Fibroblast of mammary gland (primary cell): ENCODE measurements around the gene CORO1C.

Source experiments
- DNase-seq: peaks from one replicate; pipeline ENCODE4 v3.0.0-alpha.2; 2010; ENCODE audit warnings: low read depth
- H3K4me3 ChIP-seq: 2 replicates; pipeline ENCODE4 v1.5.1; 2011; ENCODE audit warnings: low read depth, mild to moderate bottlenecking, low read length, moderate library complexity; ENCODE audit not compliant: control insufficient read depth
- CTCF ChIP-seq: conservative IDR thresholded peaks from 2 replicates; pipeline ENCODE4 v1.5.1; 2011; ENCODE audit warnings: low read depth, low read length, inconsistent platforms; ENCODE audit not compliant: control insufficient read depth, insufficient read depth

Gene CORO1C

DNA sequence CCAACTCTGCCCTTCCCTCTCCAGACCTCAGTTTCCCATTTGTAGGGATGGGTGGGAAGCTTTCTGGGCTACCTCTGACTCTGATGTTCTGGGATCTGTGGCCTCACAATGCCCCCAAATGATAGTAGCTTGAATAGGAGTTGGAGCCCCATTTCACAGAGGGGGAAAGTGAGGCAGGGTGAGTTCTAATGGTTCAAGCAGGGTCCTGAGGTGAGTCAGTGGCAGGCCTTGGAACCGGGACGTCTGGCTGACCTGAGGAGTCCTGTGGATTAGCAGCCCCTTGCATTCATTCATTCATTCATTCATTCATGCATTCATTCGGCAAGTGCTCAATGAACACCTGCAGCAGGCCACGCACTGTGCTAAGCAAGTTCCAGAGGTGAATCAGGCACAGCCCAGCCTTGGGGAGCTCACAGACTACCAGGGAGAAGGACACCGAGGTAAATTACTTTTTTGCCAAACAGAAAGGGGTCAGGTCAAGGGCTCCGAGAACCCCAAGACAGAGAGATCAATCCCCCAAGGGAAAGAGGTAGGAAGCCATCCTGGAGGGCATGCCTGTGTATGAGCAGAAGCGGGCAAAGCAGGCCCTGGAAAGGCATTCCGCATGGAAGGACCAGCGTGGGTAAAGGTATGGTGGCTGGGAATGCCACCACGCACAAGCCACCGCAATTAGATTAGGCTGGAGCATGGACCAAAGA, 132.6 kb downstream of the CORO1C start:
- no peak for TF ChIP-seq CTCF
- no peak for DNase-seq
- H3K4me3 ChIP-seq: peak overlapping the region; percentile 70

GRCh38 chr12:108597559-108598471, 133.5 kb downstream of the CORO1C start, which contains the start of gene TMEM119:
TSS of gene TMEM119 (minus strand) at chr12:108598084. CDS start at chr12:108592383, 5,701 bp downstream.
- peak within 1 kb of the TSS; percentile 70 for H3K4me3 ChIP-seq
- DNase-seq: peak; percentile 85
- no peak for TF ChIP-seq CTCF

GRCh38 chr12:108596854-108597558, 134.3 kb downstream of the CORO1C start:
- no peak for TF ChIP-seq CTCF
- H3K4me3 ChIP-seq: peak overlapping the region; percentile 70
- no peak for DNase-seq

DNA sequence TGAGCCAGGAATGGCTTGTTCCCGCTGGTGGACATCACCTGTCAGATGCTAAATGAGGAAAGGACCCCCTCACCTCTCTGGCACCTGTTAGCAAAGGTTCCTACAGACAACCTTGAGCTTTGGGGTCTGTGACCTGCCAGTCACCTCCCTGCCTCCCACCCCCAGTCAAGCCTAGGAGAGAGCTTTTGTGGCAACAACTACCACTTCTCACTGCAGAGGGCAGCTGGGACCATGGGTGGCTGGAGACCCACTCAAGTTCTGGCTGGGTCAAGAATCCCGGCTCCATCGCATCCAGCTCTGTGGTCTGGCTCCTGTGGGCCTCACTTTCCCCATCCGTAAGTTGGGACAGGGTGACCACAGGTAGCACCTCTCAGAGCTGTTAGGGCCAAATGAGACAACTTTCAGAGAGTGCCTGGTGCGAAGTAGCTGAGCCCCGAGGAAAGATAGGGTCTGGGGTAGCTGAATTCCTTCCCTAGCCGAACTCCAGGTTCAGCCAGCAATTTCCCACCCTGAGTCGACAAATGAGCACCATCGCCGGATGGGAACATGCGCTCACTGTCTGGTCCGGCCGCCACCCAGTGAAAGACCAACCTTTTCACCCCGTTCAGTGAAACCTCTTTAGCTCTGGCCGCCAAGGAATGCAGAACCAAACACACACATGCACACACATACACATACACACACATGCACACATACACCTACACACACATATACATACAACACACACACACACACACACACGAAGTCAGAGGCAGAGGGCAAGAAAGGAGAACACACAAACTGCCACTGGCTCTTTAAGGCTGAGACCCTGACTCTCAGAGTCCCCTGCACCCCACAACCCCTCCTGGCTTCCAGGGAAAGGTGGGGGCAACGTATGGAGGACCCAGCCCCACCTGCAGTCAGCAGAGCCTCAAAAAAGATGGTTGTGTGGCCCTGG, 135.3 kb downstream of the CORO1C start:
- no peak for TF ChIP-seq CTCF
- no peak for DNase-seq
- H3K4me3 ChIP-seq: peak overlapping the region; percentile 70
